Measurements from ENCODE around the gene RNF43.

GRCh38 chr17:58377093-58377601 lies 40.2 kb downstream of the RNF43 start:
- TF ChIP-seq CTCF (conservative IDR thresholded peaks at IDR 0.05; ENCODE audit: low read depth, low read length) (no peak), EZH2 (IDR thresholded peaks at IDR 0.05; ENCODE audit: low read length, unreplicated experiment) (no peak), EZH2phosphoT487 (IDR thresholded peaks at IDR 0.05; ENCODE audit: borderline replicate concordance, low read length) (no peak)

Data from PC-3 (cell line).